Keratinocyte (primary cell): ENCODE measurements around the gene CDH16. TPM values are rescaled to one million over a fixed set of nuclear protein-coding genes. Genes with fewer than 3 reads are reported as not detected.

Source experiments
- DNase-seq: peaks from one replicate; pipeline ENCODE4 v3.0.0-alpha.2; 2011; ENCODE audit warnings: low read depth, missing footprints, low spot score
- FAIRE-seq: peaks from 2 replicates; lab custom pipeline; 2011; peaks lifted over from hg19 to GRCh38; lab: Jason Lieb, UNC
- H2AFZ ChIP-seq: 2 replicates; pipeline ENCODE4 v1.6.0; 2012; ENCODE audit warnings: low read length, control low read depth, inconsistent platforms; ENCODE audit not compliant: control insufficient read depth
- H3K27ac ChIP-seq: 2 replicates; pipeline ENCODE4 v1.5.1; 2011; ENCODE audit warnings: low read length; ENCODE audit not compliant: control insufficient read depth, insufficient read depth
- H3K27me3 ChIP-seq: 3 replicates; pipeline ENCODE4 v1.6.0; 2011; ENCODE audit warnings: low read length; ENCODE audit not compliant: control insufficient read depth, insufficient read depth; ENCODE audit errors: extremely low read depth
- H3K36me3 ChIP-seq, 2 experiments: 2 replicates in 1 of 2; 3 replicates in 1 of 2; pipeline ENCODE4 v1.5.1; 2011; ENCODE audit warnings: low read length in 2 of 2, mild to moderate bottlenecking in 1 of 2; ENCODE audit not compliant: control insufficient read depth in 2 of 2, insufficient read depth in 2 of 2; ENCODE audit errors: extremely low read depth in 1 of 2
- H3K4me1 ChIP-seq: 3 replicates; pipeline ENCODE4 v1.5.1; 2011; ENCODE audit warnings: low read length; ENCODE audit not compliant: control insufficient read depth, insufficient read depth; ENCODE audit errors: extremely low read depth
- H3K4me2 ChIP-seq: 3 replicates; pipeline ENCODE4 v1.6.0; 2011; ENCODE audit warnings: low read depth, low read length; ENCODE audit not compliant: control insufficient read depth, insufficient read depth; ENCODE audit errors: extremely low read depth
- H3K4me3 ChIP-seq, 3 experiments: fragments of 200-600 bp in 1 of 3; sonication (generic) in 1 of 3; 2 replicates in 2 of 3; 3 replicates in 1 of 3; pipeline ENCODE4 v1.5.1; 2011 to 2016; ENCODE audit warnings: low read length in 3 of 3, mild to moderate bottlenecking in 3 of 3, control low read depth in 2 of 3, inconsistent platforms in 1 of 3, low read depth in 1 of 3, mixed read lengths in 1 of 3, mixed run types in 1 of 3, moderate library complexity in 1 of 3; ENCODE audit not compliant: control insufficient read depth in 2 of 3, insufficient read depth in 2 of 3; ENCODE audit errors: extremely low read depth in 1 of 3
- H3K79me2 ChIP-seq: 2 replicates; pipeline ENCODE4 v1.6.0; 2012; ENCODE audit warnings: low read length; ENCODE audit not compliant: control insufficient read depth, insufficient read depth
- H3K9ac ChIP-seq: 3 replicates; pipeline ENCODE4 v1.6.0; 2011; ENCODE audit warnings: low read length; ENCODE audit not compliant: control insufficient read depth, insufficient read depth; ENCODE audit errors: extremely low read depth
- H3K9me1 ChIP-seq: 3 replicates; pipeline ENCODE4 v1.6.0; 2011; ENCODE audit warnings: low read length; ENCODE audit not compliant: control insufficient read depth, insufficient read depth; ENCODE audit errors: extremely low read depth
- H3K9me3 ChIP-seq: 2 replicates; pipeline ENCODE4 v1.5.1; 2012; ENCODE audit warnings: low read depth, low read length; ENCODE audit not compliant: control insufficient read depth
- H4K20me1 ChIP-seq: 3 replicates; pipeline ENCODE4 v1.6.0; 2011; ENCODE audit warnings: low read length; ENCODE audit not compliant: control insufficient read depth, insufficient read depth; ENCODE audit errors: extremely low read depth
- CTCF ChIP-seq, 3 experiments: IDR thresholded peaks in 1 of 3; conservative IDR thresholded peaks in 1 of 3; optimal IDR thresholded peaks in 1 of 3; 2 replicates in 2 of 3; 3 replicates in 1 of 3; pipeline versions ENCODE3 to v1.5.1; 2011; ENCODE audit warnings: low read length in 3 of 3, mild to moderate bottlenecking in 3 of 3, moderate library complexity in 2 of 3, control low read depth in 1 of 3, inconsistent platforms in 1 of 3; ENCODE audit not compliant: insufficient read depth in 2 of 3; ENCODE audit errors: extremely low read depth in 1 of 3
- EZH2 ChIP-seq: IDR thresholded peaks from one replicate; pipeline ENCODE4 v1.6.1; 2012; ENCODE audit warnings: inconsistent platforms, mild to moderate bottlenecking, low read length, moderate library complexity
- dilution Hi-C: fragments of 300-500 bp; cut with MboI; formaldehyde crosslinking; loops from one replicate; pipeline ENCODE4 v1.7.0; 2020; ENCODE audit warnings: low sequenced_read_pairs; ENCODE audit not compliant: extremely low pct_ligation_motif_present
- polyA plus RNA-seq, 5 experiments: library from polyadenylated mRNA; depleted of rRNA in 3 of 5; stranded (reverse) in 3 of 5; stranded (forward) in 1 of 5; unstranded in 1 of 5; fragments of >200 nt; gene quantifications; 1 replicate in 1 of 5; 2 replicates in 3 of 5; 3 replicates in 1 of 5; pipeline versions ENCODE4 v1.2.1 to v1.2.3, GENCODE V29; 2011 to 2012; ENCODE audit warnings: missing spikeins in 2 of 5, low read depth in 1 of 5, low replicate concordance in 1 of 5

The CDH16 gene
- polyA plus RNA-seq, 1 donor (not counting 4 experiments of a cell fraction or from before 2014, with no cell fraction given), result 0.45 TPM

DNA sequence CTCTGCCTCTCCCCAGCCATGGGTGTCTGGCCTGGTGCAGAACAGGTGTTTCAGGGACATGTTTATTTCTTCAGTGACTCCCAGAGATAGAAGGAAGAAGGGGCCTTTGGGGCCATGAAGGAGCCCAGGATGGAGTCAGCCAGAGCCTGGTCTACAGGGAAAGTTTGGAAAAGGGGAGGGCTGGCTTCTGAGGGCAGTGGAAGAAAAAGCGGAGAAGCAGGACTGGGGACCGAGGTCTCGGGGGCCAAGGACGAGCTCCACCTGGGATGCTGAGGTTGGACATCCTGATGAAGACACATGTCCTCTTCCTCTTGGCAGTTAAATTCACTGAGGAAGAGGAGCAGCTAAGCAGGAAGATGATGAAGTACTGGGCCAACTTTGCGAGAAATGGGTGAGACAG, 24.3 kb upstream of the CDH16 start:
- Histone ChIP-seq H4K20me1 (no peaks in the 10 kb centered on the region), H3K27me3 (no peaks in the 10 kb centered on the region), H3K4me2 (no peak overlapping the region), H3K9me3 (no peaks in the 10 kb centered on the region), H2AFZ (no peak overlapping the region), H3K9me1 (no peaks in the 10 kb centered on the region), H3K79me2 (peaks cover 11% of the 10 kb centered on the region), H3K36me3 (peaks cover 45 to 50% of the 10 kb centered on the region in 2 experiments), H3K27ac (no peak overlapping the region), H3K4me3 (no peak overlapping the region), H3K4me1 (peaks cover 3% of the 10 kb centered on the region), H3K9ac (no peak overlapping the region)
- no peak for DNase-seq
- TF ChIP-seq CTCF (optimal IDR thresholded peaks at IDR 0.05 in 1 of 3, IDR thresholded peaks at IDR 0.05 in 1 of 3, conservative IDR thresholded peaks at IDR 0.05 in 1 of 3; ENCODE audit: extremely low read depth in 1 of 3, insufficient read depth in 2 of 3, low read length in 3 of 3) (no peak), EZH2 (no peak)
- dilution Hi-C loops, result no loop called here
- FAIRE-seq, result no peak

- TF ChIP-seq CTCF (optimal IDR thresholded peaks at IDR 0.05 in 1 of 3, IDR thresholded peaks at IDR 0.05 in 1 of 3, conservative IDR thresholded peaks at IDR 0.05 in 1 of 3; ENCODE audit: extremely low read depth in 1 of 3, insufficient read depth in 2 of 3, low read length in 3 of 3) (no peak), EZH2 (no peak)
- Histone ChIP-seq H3K9me3 (no peaks in the 10 kb centered on the region), H4K20me1 (peaks cover 8% of the 10 kb centered on the region), H3K9ac (no peak overlapping the region), H3K4me3 (no peak overlapping the region), H3K79me2 (peaks cover 38% of the 10 kb centered on the region), H3K4me1 (peaks cover 11% of the 10 kb centered on the region), H2AFZ (no peak overlapping the region), H3K4me2 (no peak overlapping the region), H3K36me3 (peaks cover 47 to 64% of the 10 kb centered on the region in 2 experiments), H3K9me1 (peaks cover 5% of the 10 kb centered on the region), H3K27ac (no peak overlapping the region), H3K27me3 (no peaks in the 10 kb centered on the region)
- no peak for FAIRE-seq
- dilution Hi-C loops, result no loop called here
- no peak for DNase-seq
Measured at GRCh38 chr16:66940236-66940635, 21.6 kb upstream of the CDH16 start.
